Muscle of leg (tissue), 11 donors: Measurements from ENCODE around the gene BCAP31. TPM values are rescaled to one million over a fixed set of nuclear protein-coding genes. Genes with fewer than 3 reads are reported as not detected.
"Not testable (repeated sequence)": the region's sequence is repeated elsewhere in the genome, so short reads cannot be mapped to it uniquely, and the experiment has no call there.

Source experiments
- DNase-seq: peaks from one replicate; pipeline ENCODE4 v3.0.0; 2013
- H3K27ac ChIP-seq: one replicate; pipeline ENCODE4 v1.5.1; 2013; ENCODE audit warnings: mild to moderate bottlenecking, low read length, control low read depth
- H3K27me3 ChIP-seq: one replicate; pipeline ENCODE4 v1.6.1; 2013; ENCODE audit warnings: low read length; ENCODE audit not compliant: control insufficient read depth, insufficient read depth
- H3K36me3 ChIP-seq: one replicate; pipeline ENCODE4 v1.6.1; 2013; ENCODE audit warnings: low read length; ENCODE audit not compliant: control insufficient read depth, insufficient read depth
- H3K4me1 ChIP-seq: one replicate; pipeline ENCODE4 v1.6.1; 2013; ENCODE audit warnings: low read length; ENCODE audit not compliant: control insufficient read depth, insufficient read depth
- H3K4me3 ChIP-seq: one replicate; pipeline ENCODE4 v1.5.1; 2013; ENCODE audit warnings: low read length, control low read depth
- H3K9me3 ChIP-seq: replicated peaks from 2 replicates; pipeline ENCODE4 v1.6.1; 2013; ENCODE audit warnings: low read depth, low read length; ENCODE audit not compliant: control insufficient read depth
- WGBS: methylation state at CpG from one replicate; pipeline ENCODE4 v1.1.5; 2013; ENCODE audit warnings: missing lambda C conversion rate; ENCODE audit not compliant: insufficient coverage; 5-methylcytosine and 5-hydroxymethylcytosine counted together
- polyA plus RNA-seq, 8 donors: library from polyadenylated mRNA; unstranded; fragments of 120-200 nt; gene quantifications; one replicate each; pipeline versions ENCODE4 v1.2.1 to v1.2.3, GENCODE V29; 2013; ENCODE audit warnings: inconsistent platforms in 1 of 8, low replicate concordance in 1 of 8; ENCODE audit not compliant: insufficient read length in 8 of 8, insufficient read depth in 1 of 8
- total RNA-seq: library from RNA; stranded (reverse); fragments of 120-200 nt; gene quantifications from one replicate; pipeline ENCODE4 v1.2.4, GENCODE V29; 2013

Gene BCAP31
- total and polyA plus RNA-seq, 9 donors = 51.8 to 90.1 (median 76.8) TPM

DNA sequence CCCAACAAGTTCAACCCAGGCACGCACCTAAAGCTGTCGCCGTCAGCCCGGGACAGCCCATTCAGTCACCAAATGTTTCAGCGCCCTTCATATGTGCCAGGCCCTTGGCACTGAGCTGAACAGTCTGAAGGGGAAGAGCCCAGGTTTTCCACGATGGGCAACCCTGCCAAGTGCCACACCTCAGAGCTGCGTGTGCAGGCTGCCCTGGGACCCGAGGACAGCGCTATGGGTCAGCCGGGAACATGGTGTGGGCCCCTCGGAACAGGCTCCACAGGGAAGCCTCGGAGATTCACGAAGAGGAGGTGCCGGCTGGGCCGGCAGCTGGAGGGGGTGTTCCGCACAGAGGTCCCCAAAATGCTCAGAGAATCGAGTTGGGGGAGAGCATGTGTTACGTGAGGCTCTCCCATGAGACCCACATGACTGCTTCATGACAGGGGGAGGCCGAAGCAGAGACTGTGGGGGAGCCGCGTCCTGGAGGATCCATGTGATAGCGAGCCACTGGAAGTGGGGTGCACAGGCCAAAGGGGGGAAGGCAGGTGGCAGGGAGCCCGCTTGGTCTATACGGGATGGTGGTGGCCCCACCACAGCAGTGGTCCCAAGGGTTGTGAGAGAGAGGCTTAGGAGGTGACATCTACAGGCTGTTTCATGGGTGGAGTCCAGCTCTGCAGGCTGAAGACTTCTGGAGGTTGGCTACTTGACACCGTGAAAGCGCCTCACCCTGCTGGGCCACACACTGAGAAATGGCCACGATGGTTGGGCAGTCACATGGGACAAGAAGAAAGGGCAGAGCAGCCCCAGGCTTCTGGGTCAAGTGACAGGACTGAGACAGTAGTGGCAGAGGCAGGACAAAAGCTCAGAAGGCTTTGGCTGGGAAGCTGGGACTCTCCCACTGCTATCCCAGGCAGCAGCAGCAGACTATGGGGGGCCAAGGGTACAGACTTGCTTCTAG is 14.2 kb downstream of the BCAP31 start:
- Histone ChIP-seq H3K27ac (no peak overlapping the region), H3K27me3 (peaks cover 1% of the 10 kb centered on the region), H3K36me3 (peaks cover 27% of the 10 kb centered on the region), H3K4me1 (peaks cover 5% of the 10 kb centered on the region), H3K9me3 (no peaks in the 10 kb centered on the region), H3K4me3 (no peak overlapping the region)
- no peak for DNase-seq
- 86% methylated on average over 26 of the region's 27 CpGs for WGBS

- DNase-seq = peak; percentile 74
- peaks cover 28% of the 10 kb centered on the region for H3K36me3 ChIP-seq
- WGBS = 11% methylated on average over 8 of the region's 13 CpGs
- peaks cover 17% of the 10 kb centered on the region for H3K4me1 ChIP-seq
- no peak overlapping the region for H3K4me3 ChIP-seq
- no peaks in the 10 kb centered on the region for H3K27me3 ChIP-seq
- peak overlapping the region; percentile 18 for H3K27ac ChIP-seq
- no peaks in the 10 kb centered on the region for H3K9me3 ChIP-seq
Measured at GRCh38 chrX:153708415-153708814, 15.8 kb downstream of the BCAP31 start.

- H3K4me1 ChIP-seq = peaks cover 24% of the 10 kb centered on the region
- WGBS = 84% methylated on average over 5 of the region's 6 CpGs
Measured at GRCh38 chrX:153707406-153707805, 16.8 kb downstream of the BCAP31 start.

DNA sequence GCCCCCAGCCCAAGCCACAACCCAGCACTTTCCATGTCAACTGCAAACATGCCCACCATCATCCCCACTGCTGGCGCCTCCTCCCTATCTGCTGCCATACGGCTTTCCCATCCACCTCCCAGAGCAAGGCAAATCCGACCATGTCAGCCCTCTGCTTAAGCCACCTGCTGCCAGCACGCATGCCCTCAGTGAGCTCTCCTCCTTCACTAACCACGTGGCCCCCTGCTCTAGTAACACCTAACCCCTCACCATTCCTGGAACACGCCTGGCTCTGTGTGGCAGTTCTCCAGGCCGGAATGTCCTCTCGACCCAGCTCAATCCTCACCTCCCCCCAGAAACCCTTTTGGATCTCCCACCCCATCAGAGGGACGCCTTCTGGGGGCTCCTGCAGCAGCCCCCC is 17.4 kb downstream of the BCAP31 start:
- DNase-seq = no peak
- H3K4me1 ChIP-seq = peaks cover 28% of the 10 kb centered on the region
- H3K27ac ChIP-seq = peak overlapping the region; percentile 82
- no peaks in the 10 kb centered on the region for H3K9me3 ChIP-seq
- WGBS = 81% methylated on average over 9 of the region's 9 CpGs
- H3K27me3 ChIP-seq = no peaks in the 10 kb centered on the region
- no peak overlapping the region for H3K4me3 ChIP-seq
- H3K36me3 ChIP-seq = peaks cover 30% of the 10 kb centered on the region

More at GRCh38 chrX:153707406-153707805, 16.8 kb downstream of the BCAP31 start:
- no peak for DNase-seq
- Histone ChIP-seq H3K36me3 (peaks cover 27% of the 10 kb centered on the region), H3K27ac (no peak overlapping the region), H3K4me3 (no peak overlapping the region), H3K9me3 (no peaks in the 10 kb centered on the region), H3K27me3 (no peaks in the 10 kb centered on the region)

- Histone ChIP-seq H3K4me1 (peaks cover 33% of the 10 kb centered on the region), H3K36me3 (peaks cover 31% of the 10 kb centered on the region), H3K4me3 (peak overlapping the region; percentile 35), H3K27ac (peak overlapping the region; percentile 82)
- H3K9me3 ChIP-seq, H3K27me3 ChIP-seq: not testable (repeated sequence)
- DNase-seq = peak; percentile 38
- WGBS = 80% methylated on average over 17 of the region's 18 CpGs
Measured at GRCh38 chrX:153705403-153706060, 18.7 kb downstream of the BCAP31 start.

GRCh38 chrX:153704631-153705402 is 19.4 kb downstream of the BCAP31 start:
- not testable (repeated sequence) for H3K9me3 ChIP-seq, DNase-seq, H3K4me3 ChIP-seq, H3K27me3 ChIP-seq
- WGBS = 77% methylated on average over 4 of the region's 12 CpGs
- Histone ChIP-seq H3K36me3 (peaks cover 28% of the 10 kb centered on the region), H3K4me1 (peaks cover 33% of the 10 kb centered on the region), H3K27ac (peak overlapping the region; percentile 82)

GRCh38 chrX:153704021-153704526 is 20.1 kb downstream of the BCAP31 start:
- Histone ChIP-seq H3K4me3 (no peak overlapping the region), H3K36me3 (peaks cover 21% of the 10 kb centered on the region), H3K27me3 (no peaks in the 10 kb centered on the region), H3K4me1 (peaks cover 33% of the 10 kb centered on the region), H3K27ac (peak overlapping the region; percentile 82), H3K9me3 (no peaks in the 10 kb centered on the region)
- 80% methylated on average over 12 of the region's 18 CpGs for WGBS
- no peak for DNase-seq

- 85% methylated on average over 15 of the region's 16 CpGs for WGBS
- peak; percentile 39 for DNase-seq
- Histone ChIP-seq H3K4me1 (peaks cover 29% of the 10 kb centered on the region), H3K36me3 (peaks cover 20% of the 10 kb centered on the region), H3K27me3 (no peaks in the 10 kb centered on the region), H3K4me3 (no peak overlapping the region), H3K9me3 (no peaks in the 10 kb centered on the region), H3K27ac (no peak overlapping the region)
Measured at GRCh38 chrX:153703036-153703370, 21.2 kb downstream of the BCAP31 start.

- Histone ChIP-seq H3K4me3 (no peak overlapping the region), H3K36me3 (peaks cover 20% of the 10 kb centered on the region), H3K27me3 (no peaks in the 10 kb centered on the region), H3K4me1 (peaks cover 27% of the 10 kb centered on the region), H3K27ac (no peak overlapping the region), H3K9me3 (no peaks in the 10 kb centered on the region)
- no peak for DNase-seq
- 77% methylated on average over 15 of the region's 23 CpGs for WGBS
Measured at GRCh38 chrX:153702336-153703035, 21.7 kb downstream of the BCAP31 start.
